GM12878 (cell line): ENCODE results near the gene PI16. TPM values are rescaled to one million over a fixed set of nuclear protein-coding genes. Genes with fewer than 3 reads are reported as not detected.
"Not testable (repeated sequence)": the region's sequence is repeated elsewhere in the genome, so short reads cannot be mapped to it uniquely, and the experiment has no call there.

Experiments
- ATAC-seq: fragments of 200-7000 bp; cut with Tn5 transposase; 3 replicates; pipeline ENCODE4 v1.9.1; 2020; ENCODE audit warnings: mild to moderate bottlenecking, moderate library complexity
- BruUV-seq: library from RNA; stranded (reverse); fragments of 400-500 nt; replicated peaks from 2 replicates; lab custom pipeline; 2021; lab: Mats Ljungman, UMichigan
- CTCF ChIA-PET: fragments of 300-600 bp; sonication (Branson Sonifier 250); formaldehyde crosslinking; extraction: SDS; loops from one replicate; lab custom pipeline; 2021; ENCODE audit warnings: inconsistent platforms; lab: Yijun Ruan, JAX
- POLR2A ChIA-PET: fragments of 350-600 bp; formaldehyde crosslinking; extraction: SDS; loops from one replicate; lab custom pipeline; 2021; ENCODE audit warnings: inconsistent platforms; lab: Charles Lee
- RAD21 ChIA-PET: fragments of 300-600 bp; sonication (Branson Sonifier 250); formaldehyde crosslinking; loops from one replicate; lab custom pipeline; 2023; ENCODE audit warnings: antibody characterized with exemption; ENCODE audit not compliant: unreplicated experiment; lab: Charles Lee
- SMC1A ChIA-PET: fragments of 300-600 bp; sonication (Branson Sonifier 250); formaldehyde crosslinking; loops from one replicate; lab custom pipeline; 2023; ENCODE audit not compliant: unreplicated experiment, uncharacterized antibody; lab: Charles Lee
- DNase-seq: peaks from one replicate; pipeline ENCODE4 v3.0.0-alpha.2; 2011; ENCODE audit warnings: low read depth, low spot score
- FAIRE-seq: peaks from 3 replicates; lab custom pipeline; 2011; peaks lifted over from hg19 to GRCh38; lab: Jason Lieb, UNC
- H2AFZ ChIP-seq: 2 replicates; pipeline ENCODE4 v1.6.0; 2011; ENCODE audit warnings: low read depth, low read length, control low read depth; ENCODE audit not compliant: control insufficient read depth
- H3K27ac ChIP-seq: 2 replicates; pipeline ENCODE4 v1.5.1; 2011; ENCODE audit warnings: control low read depth; ENCODE audit not compliant: control insufficient read depth, insufficient read depth
- H3K27me3 ChIP-seq, 2 experiments: replicated peaks in 1 of 2; 2 replicates each; pipeline versions ENCODE4 v1.6.0 to v1.6.1; 2011; ENCODE audit warnings: low read length in 1 of 2; ENCODE audit not compliant: control insufficient read depth in 2 of 2, insufficient read depth in 2 of 2
- H3K36me3 ChIP-seq, 2 experiments: 2 replicates each; pipeline ENCODE4 v1.5.1; 2011; ENCODE audit warnings: low read length in 1 of 2; ENCODE audit not compliant: control insufficient read depth in 2 of 2, insufficient read depth in 2 of 2
- H3K4me1 ChIP-seq: 2 replicates; pipeline ENCODE4 v1.6.1; 2011; ENCODE audit warnings: mild to moderate bottlenecking, low read length, moderate library complexity, mixed read lengths; ENCODE audit not compliant: control insufficient read depth, insufficient read depth
- H3K4me2 ChIP-seq: 2 replicates; pipeline ENCODE4 v1.6.0; 2011; ENCODE audit warnings: control low read depth; ENCODE audit not compliant: control insufficient read depth, insufficient read depth
- H3K4me3 ChIP-seq: fragments of 200-600 bp; sonication (generic); 2 replicates; pipeline ENCODE4 v1.5.1; 2016
- H3K79me2 ChIP-seq: 2 replicates; pipeline ENCODE4 v1.6.0; 2011; ENCODE audit warnings: low read length; ENCODE audit not compliant: control insufficient read depth, insufficient read depth
- H3K9ac ChIP-seq: 2 replicates; pipeline ENCODE4 v1.8.0; 2011; ENCODE audit warnings: low read length, control low read depth, mixed read lengths; ENCODE audit not compliant: control insufficient read depth, insufficient read depth
- H3K9me3 ChIP-seq: replicated peaks from 3 replicates; pipeline ENCODE4 v1.5.1; 2011; ENCODE audit warnings: mild to moderate bottlenecking, low read length; ENCODE audit not compliant: control insufficient read depth, insufficient read depth
- H4K20me1 ChIP-seq: 2 replicates; pipeline ENCODE4 v1.6.0; 2011; ENCODE audit not compliant: control insufficient read depth, insufficient read depth
- DPF2 ChIP-seq: fragments of 450-650 bp; IDR thresholded peaks from 2 replicates; pipeline ENCODE4 v1.6.1; 2017; ENCODE audit warnings: mild to moderate bottlenecking
- SMAD1 ChIP-seq: fragments of 450-650 bp; IDR thresholded peaks from 2 replicates; pipeline ENCODE4 v1.6.1; 2018; ENCODE audit warnings: mild to moderate bottlenecking, low read depth; ENCODE audit not compliant: partially characterized antibody
- SMARCA5 ChIP-seq: fragments of 450-650 bp; IDR thresholded peaks from 2 replicates; pipeline ENCODE4 v1.6.1; 2017; ENCODE audit warnings: mild to moderate bottlenecking
- SREBF1 ChIP-seq: IDR thresholded peaks from 2 replicates; pipeline ENCODE4 v1.6.1; 2012; ENCODE audit warnings: mild to moderate bottlenecking, low read length
- WGBS: methylation state at CpG from one replicate; pipeline ENCODE4 v1.1.6; 2016; ENCODE audit warnings: low lambda C conversion rate; ENCODE audit not compliant: insufficient replicate concordance, insufficient coverage; ENCODE audit errors: missing lambda C conversion rate; 5-methylcytosine and 5-hydroxymethylcytosine counted together
- in situ Hi-C: fragments of 300-500 bp; cut with MboI; formaldehyde crosslinking; loops from 9 replicates; pipeline ENCODE4 v1.14.3; 2018; ENCODE audit warnings: mixed read lengths
- intact Hi-C: fragments of 100-400 bp; cut with micrococcal nuclease; formaldehyde crosslinking; loops from one replicate; pipeline ENCODE4 v1.14.2; 2022; ENCODE audit not compliant: unreplicated experiment
- polyA plus RNA-seq, 11 experiments: library from polyadenylated mRNA; depleted of rRNA in 4 of 11; unstranded in 6 of 11; stranded (reverse) in 5 of 11; fragments of >200 nt; fragmentation: Nextera tagmentation in 4 of 11; fragmentation: Illumina TruSeq in 1 of 11; extraction: Ambion mirVana in 4 of 11; extraction: Trizol in 1 of 11; gene quantifications; 1 replicate in 1 of 11; 2 replicates in 10 of 11; pipeline versions ENCODE4 v1.2.1 to v1.2.3, GENCODE V29; 2011 to 2016; ENCODE audit warnings: inconsistent platforms in 2 of 11, missing spikeins in 2 of 11, low read depth in 1 of 11
- total RNA-seq, 4 experiments: library from RNA; depleted of rRNA in 3 of 4; stranded (reverse); fragments of >200 nt in 3 of 4; fragmentation: Illumina TruSeq in 1 of 4; extraction: Trizol in 1 of 4; gene quantifications; 2 replicates each; pipeline versions ENCODE4 v1.2.1 to v1.2.3, GENCODE V29; 2013 to 2021

The PI16 gene
- total and polyA plus RNA-seq, 10 of the 15 experiments (the other 5 are each of a cell fraction or from before 2014, with no cell fraction given): 0.08 to 0.12 TPM; not detected in 8

GRCh38 chr6:36947570-36948351 lies 6.8 kb upstream of the PI16 start:
- no peak for FAIRE-seq

GRCh38 chr6:36949076-36949475 lies 5.5 kb upstream of the PI16 start:
- H3K4me2 ChIP-seq, H2AFZ ChIP-seq, H3K9ac ChIP-seq: not testable (repeated sequence)

More at GRCh38 chr6:36947570-36948351, 6.8 kb upstream of the PI16 start:
- no TSS peak for BruUV-seq
- 43% methylated on average over 12 of the region's 12 CpGs for WGBS
- H3K9me3 ChIP-seq: no peaks in the 10 kb centered on the region
- POLR2A ChIA-PET: interaction anchor here (0.9 kb wide), 1 partner anchor 8 kb away, joined by 4 read pairs; no protein-coding TSS in a partner anchor
- DNase-seq (no peak), ATAC-seq (peak; percentile 82)
- in situ Hi-C loops (no loop called here), intact Hi-C loops (no loop called here)
- H3K4me2 ChIP-seq: no peak overlapping the region
- CTCF ChIA-PET: interaction anchor here (1.2 to 1.3 kb wide), 2 partner anchors 7 to 70 kb away, joined by 3 read pairs; partner anchors contain the start of gene PI16
- RAD21 ChIA-PET: interaction anchor here (1.0 kb wide), 1 partner anchor 70 kb away, joined by 4 read pairs; no protein-coding TSS in a partner anchor
- no peaks in the 10 kb centered on the region for H3K4me1 ChIP-seq
- no peaks in the 10 kb centered on the region for H3K36me3 ChIP-seq
- no peaks in the 10 kb centered on the region for H3K79me2 ChIP-seq
- TF ChIP-seq SREBF1 (no peak), DPF2 (no peak), SMARCA5 (no peak), SMAD1 (no peak)
- H3K4me3 ChIP-seq: no peak overlapping the region
- no peaks in the 10 kb centered on the region for H4K20me1 ChIP-seq
- SMC1A ChIA-PET: interaction anchor here (0.6 to 1.7 kb wide), 3 partner anchors 38 to 70 kb away, joined by 3 to 4 read pairs (median 3); no protein-coding TSS in a partner anchor
- H3K9ac ChIP-seq: no peak overlapping the region
- no peak overlapping the region for H3K27ac ChIP-seq
- no peaks in the 10 kb centered on the region for H3K27me3 ChIP-seq
- no peak overlapping the region for H2AFZ ChIP-seq

More at GRCh38 chr6:36949076-36949475, 5.5 kb upstream of the PI16 start:
- DNase-seq, H3K4me1 ChIP-seq, H4K20me1 ChIP-seq, POLR2A ChIA-PET, H3K79me2 ChIP-seq, intact Hi-C loops, SMC1A ChIA-PET, H3K27me3 ChIP-seq, H3K4me3 ChIP-seq, in situ Hi-C loops, H3K27ac ChIP-seq, H3K9me3 ChIP-seq, BruUV-seq, H3K36me3 ChIP-seq, ATAC-seq, FAIRE-seq, RAD21 ChIA-PET: not testable (repeated sequence)
- WGBS: 83% methylated on average over 9 of the region's 9 CpGs
- CTCF ChIA-PET: interaction anchor here (1.2 kb wide), 1 partner anchor 69 kb away, joined by 6 read pairs; no protein-coding TSS in a partner anchor
